GM23338 (cell line): ENCODE measurements around the gene CSKMT. TPM values are rescaled to one million over a fixed set of nuclear protein-coding genes. Genes with fewer than 3 reads are reported as not detected.
A peak's percentile ranks its signal among the peaks of the same experiment; 100 is the strongest.

Experiments used
- ATAC-seq: fragments of 200-7000 bp; cut with Tn5 transposase; 3 replicates; pipeline ENCODE4 v1.9.1; 2020
- DNase-seq: peaks from one replicate; pipeline ENCODE4 v3.0.0-alpha.2; 2015; ENCODE audit warnings: low spot score
- H2AFZ ChIP-seq: fragments of 200-600 bp; sonication (generic); 2 replicates; pipeline ENCODE4 v1.8.0; 2016; ENCODE audit warnings: antibody characterized with exemption, mild to moderate bottlenecking, moderate library complexity
- H3F3A ChIP-seq: fragments of 200-600 bp; sonication (generic); replicated peaks from 2 replicates; pipeline ENCODE4 v1.8.0; 2017; ENCODE audit warnings: antibody characterized with exemption, mixed run types, low read depth
- H3K27ac ChIP-seq: fragments of 200-600 bp; sonication (generic); 2 replicates; pipeline ENCODE4 v1.6.1; 2016; ENCODE audit warnings: low read depth
- H3K27me3 ChIP-seq: fragments of 200-600 bp; sonication (generic); 2 replicates; pipeline ENCODE4 v1.8.0; 2016; ENCODE audit warnings: mild to moderate bottlenecking, mixed run types, moderate library complexity; ENCODE audit not compliant: insufficient read depth
- H3K36me3 ChIP-seq: fragments of 200-600 bp; sonication (generic); 2 replicates; pipeline ENCODE4 v1.8.0; 2016; ENCODE audit warnings: mild to moderate bottlenecking; ENCODE audit not compliant: insufficient read depth
- H3K4me1 ChIP-seq: fragments of 200-600 bp; sonication (generic); 2 replicates; pipeline ENCODE4 v1.8.0; 2016; ENCODE audit warnings: mild to moderate bottlenecking, moderate library complexity; ENCODE audit not compliant: insufficient read depth
- H3K4me2 ChIP-seq: fragments of 200-600 bp; sonication (generic); 2 replicates; pipeline ENCODE4 v1.7.1; 2017; ENCODE audit warnings: mixed run types
- H3K4me3 ChIP-seq: fragments of 200-600 bp; sonication (generic); 2 replicates; pipeline ENCODE4 v1.6.1; 2016; ENCODE audit warnings: mixed run types
- H3K79me2 ChIP-seq: fragments of 200-600 bp; sonication (generic); replicated peaks from 2 replicates; pipeline ENCODE4 v1.8.0; 2017; ENCODE audit warnings: mild to moderate bottlenecking; ENCODE audit not compliant: insufficient read depth
- H3K9me2 ChIP-seq: fragments of 200-600 bp; sonication (generic); 2 replicates; pipeline ENCODE4 v1.8.0; 2017; ENCODE audit not compliant: insufficient read depth
- H4K20me1 ChIP-seq: fragments of 200-600 bp; sonication (generic); replicated peaks from 2 replicates; pipeline ENCODE4 v1.8.0; 2017; ENCODE audit warnings: mild to moderate bottlenecking; ENCODE audit not compliant: insufficient read depth
- H3K27ac Mint-ChIP-seq: 2 replicates; pipeline ENCODE4 v1.8.0; 2020; ENCODE audit warnings: inconsistent platforms, mild to moderate bottlenecking, moderate library complexity, mixed read lengths
- H3K27me3 Mint-ChIP-seq: 3 replicates; pipeline ENCODE4 v1.8.0; 2022; ENCODE audit warnings: low read depth, mild to moderate bottlenecking, moderate library complexity, mixed read lengths, inconsistent platforms; ENCODE audit not compliant: insufficient read depth, poor library complexity
- H3K36me3 Mint-ChIP-seq: 3 replicates; pipeline ENCODE4 v1.8.0; 2021; ENCODE audit warnings: low read depth, mild to moderate bottlenecking, inconsistent platforms, moderate library complexity, mixed read lengths
- H3K4me1 Mint-ChIP-seq: 3 replicates; pipeline ENCODE4 v1.8.0; 2020; ENCODE audit warnings: mild to moderate bottlenecking, inconsistent platforms, mixed read lengths
- H3K4me3 Mint-ChIP-seq: 3 replicates; pipeline ENCODE4 v1.8.0; 2021; ENCODE audit warnings: moderate library complexity, mild to moderate bottlenecking, inconsistent platforms, mixed read lengths
- H3K9me3 Mint-ChIP-seq: 3 replicates; pipeline ENCODE4 v1.8.0; 2020; ENCODE audit warnings: moderate library complexity, mild to moderate bottlenecking, inconsistent platforms, mixed read lengths
- CTCF ChIP-seq, 2 experiments: fragments of 200-600 bp in 1 of 2; sonication (generic) in 1 of 2; conservative IDR thresholded peaks; 2 replicates each; pipeline versions ENCODE4 v1.5.1 to v1.6.1; 2016 to 2017; ENCODE audit warnings: antibody characterized with exemption in 2 of 2, low read depth in 2 of 2, mild to moderate bottlenecking in 2 of 2, moderate library complexity in 1 of 2
- EZH2phosphoT487 ChIP-seq: fragments of 200-600 bp; sonication (generic); IDR thresholded peaks from one replicate; pipeline ENCODE4 v1.8.1; 2018; ENCODE audit warnings: antibody characterized with exemption; ENCODE audit not compliant: unreplicated experiment
- JUNB ChIP-seq: IDR thresholded peaks from one replicate; pipeline ENCODE4 v1.6.1; 2016; ENCODE audit warnings: antibody characterized with exemption; ENCODE audit not compliant: unreplicated experiment
- NANOG ChIP-seq: IDR thresholded peaks from 2 replicates; pipeline ENCODE4 v1.6.1; 2016; ENCODE audit warnings: antibody characterized with exemption, borderline replicate concordance
- POLR2AphosphoS5 ChIP-seq: IDR thresholded peaks from 2 replicates; pipeline ENCODE4 v1.6.1; 2016; ENCODE audit warnings: antibody characterized with exemption, low read depth
- REST ChIP-seq: IDR thresholded peaks from one replicate; pipeline ENCODE4 v1.6.1; 2018; ENCODE audit warnings: antibody characterized with exemption; ENCODE audit not compliant: unreplicated experiment
- STAT1 ChIP-seq: IDR thresholded peaks from one replicate; pipeline ENCODE4 v1.6.1; 2016; ENCODE audit warnings: antibody characterized with exemption; ENCODE audit not compliant: unreplicated experiment
- ZNF331 ChIP-seq: fragments of 250-450 bp; sonication (Bioruptor Pico); IDR thresholded peaks from 2 replicates; pipeline ENCODE4 v1.5.0; 2020; ENCODE audit warnings: low read depth, mild to moderate bottlenecking, moderate library complexity
- ZNF462 ChIP-seq: fragments of 250-450 bp; sonication (Bioruptor Pico); IDR thresholded peaks from 2 replicates; pipeline ENCODE4 v1.5.0; 2020; ENCODE audit warnings: mild to moderate bottlenecking, moderate library complexity
- polyA plus RNA-seq: library from polyadenylated mRNA; unstranded; fragments of >200 nt; fragmentation: Nextera tagmentation; extraction: Ambion mirVana; gene quantifications from 2 replicates; pipeline ENCODE4 v1.2.1, GENCODE V29; 2016
- total RNA-seq: library from RNA; depleted of rRNA; stranded (reverse); fragments of >200 nt; shearing (Covaris generic); gene quantifications from 2 replicates; pipeline ENCODE4 v1.2.3, GENCODE V29; 2014

Gene CSKMT
- total and polyA plus RNA-seq, 2 experiments from 2014 or later, result 8.0 to 25.6 TPM

GRCh38 chr11:62687508-62688396 lies 22.6 kb downstream of the CSKMT start:
- H3K9me3 Mint-ChIP-seq, result no peaks in the 10 kb centered on the region
- no peak overlapping the region; the same call in 1 of the 3 replicates for H3K4me3 Mint-ChIP-seq
- no peak overlapping the region for H3K27ac Mint-ChIP-seq
- peaks cover 20% of the 10 kb centered on the region for H3K27me3 ChIP-seq
- H3K9me2 ChIP-seq, result no peaks in the 10 kb centered on the region
- H3K27ac ChIP-seq, result no peak overlapping the region
- no peaks in the 10 kb centered on the region; the same call in 1 of the 2 replicates for H3K36me3 ChIP-seq
- H4K20me1 ChIP-seq, result no peaks in the 10 kb centered on the region
- H3K4me3 ChIP-seq, result peak overlapping the region; percentile 56
- peaks cover 8% of the 10 kb centered on the region for H3F3A ChIP-seq
- peak overlapping the region; percentile 99 for H2AFZ ChIP-seq
- DNase-seq (peak; percentile 85), ATAC-seq (peak; percentile 90)
- H3K79me2 ChIP-seq, result no peaks in the 10 kb centered on the region
- H3K36me3 Mint-ChIP-seq, result peaks cover 25% of the 10 kb centered on the region
- H3K4me1 Mint-ChIP-seq, result peaks cover 12% of the 10 kb centered on the region; the same call in 2 of the 3 replicates
- H3K27me3 Mint-ChIP-seq, result peaks cover 6% of the 10 kb centered on the region
- H3K4me2 ChIP-seq, result peak overlapping the region; percentile 82
- TF ChIP-seq ZNF331 (CRISPR knock-in tag), result no peak
- TF ChIP-seq POLR2AphosphoS5, result peak; percentile 62; the same call in 1 of the 2 replicates
- H3K4me1 ChIP-seq, result peaks cover 8% of the 10 kb centered on the region

GRCh38 chr11:62688491-62688890 lies 23.4 kb downstream of the CSKMT start:
- Histone ChIP-seq H3F3A (peaks cover 8% of the 10 kb centered on the region), H2AFZ (peak overlapping the region; percentile 99), H3K4me2 (peak overlapping the region; percentile 82), H3K36me3 (no peaks in the 10 kb centered on the region; the same call in 1 of the 2 replicates), H3K79me2 (no peaks in the 10 kb centered on the region), H3K27me3 (peaks cover 20% of the 10 kb centered on the region), H3K27ac (no peak overlapping the region), H3K4me3 (peak overlapping the region; percentile 56), H3K4me1 (peaks cover 8% of the 10 kb centered on the region), H3K9me2 (no peaks in the 10 kb centered on the region), H4K20me1 (no peaks in the 10 kb centered on the region)
- Mint-ChIP-seq H3K36me3 (peaks cover 28% of the 10 kb centered on the region), H3K9me3 (no peaks in the 10 kb centered on the region), H3K27ac (no peak overlapping the region), H3K4me1 (peaks cover 12% of the 10 kb centered on the region; the same call in 2 of the 3 replicates), H3K27me3 (peaks cover 9% of the 10 kb centered on the region), H3K4me3 (peak overlapping the region; percentile 7; the same call in 2 of the 3 replicates)
- no peak for DNase-seq
- ATAC-seq, result no peak
- TF ChIP-seq STAT1 (no peak), NANOG (no peak), EZH2phosphoT487 (no peak), CTCF (conservative IDR thresholded peaks at IDR 0.05; ENCODE audit: low read depth in 2 of 2) (no peak), ZNF462 (CRISPR knock-in tag) (no peak), REST (no peak), JUNB (no peak)
